Psoas muscle (tissue), 8 donors: ENCODE measurements around the gene GRAMD1B. TPM values are rescaled to one million over a fixed set of nuclear protein-coding genes. Genes with fewer than 3 reads are reported as not detected.

ENCODE experiments used
- ATAC-seq, 4 donors: fragments of 200-7000 bp; cut with Tn5 transposase; one replicate each; pipeline ENCODE4 v1.9.1; 2020; ENCODE audit warnings: moderate library complexity in 3 of 4, mild to moderate bottlenecking in 2 of 4
- DNase-seq, 2 donors: peaks; one replicate each; pipeline ENCODE4 v3.0.0-alpha.2; 2020
- H3K27ac ChIP-seq: fragments of 200-600 bp; one replicate; pipeline ENCODE4 v1.8.0; 2022
- H3K27me3 ChIP-seq, 3 donors: fragments of 200-600 bp in 1 of 3; one replicate each; pipeline versions ENCODE4 v1.6.1 to v1.8.0; 2013 to 2022; ENCODE audit warnings: low read length in 2 of 3, mild to moderate bottlenecking in 2 of 3, moderate library complexity in 1 of 3; ENCODE audit not compliant: insufficient read depth in 3 of 3
- H3K36me3 ChIP-seq, 2 donors: fragments of 200-600 bp in 1 of 2; one replicate each; pipeline versions ENCODE4 v1.6.1 to v1.8.0; 2013 to 2022; ENCODE audit warnings: low read depth in 1 of 2, mild to moderate bottlenecking in 1 of 2, moderate library complexity in 1 of 2; ENCODE audit not compliant: insufficient read depth in 1 of 2
- H3K4me1 ChIP-seq: fragments of 200-600 bp; one replicate; pipeline ENCODE4 v1.8.0; 2022
- H3K4me3 ChIP-seq: fragments of 200-600 bp; one replicate; pipeline ENCODE4 v1.8.0; 2022; ENCODE audit warnings: mild to moderate bottlenecking
- H3K9me3 ChIP-seq: fragments of 200-600 bp; one replicate; pipeline ENCODE4 v1.8.0; 2022
- CTCF ChIP-seq: fragments of 200-600 bp; IDR thresholded peaks from one replicate; pipeline ENCODE4 v1.8.0; 2022; ENCODE audit warnings: antibody characterized with exemption
- WGBS, 3 donors: extraction: QIAGEN DNeasy Blood & Tissue Kit; methylation state at CpG; one replicate each; pipeline versions ENCODE4 v1.1.6 to v1.1.7; 2013; 5-methylcytosine and 5-hydroxymethylcytosine counted together
- intact Hi-C, 2 donors: fragments of 100-400 bp; cut with DNase I; formaldehyde crosslinking; loops; one replicate each; pipeline versions ENCODE4 v1.11.0 to v1.14.2; 2022
- polyA plus RNA-seq, 3 donors: library from polyadenylated mRNA; stranded (reverse); fragments of 200-250 nt; gene quantifications; one replicate each; pipeline ENCODE4 v1.2.3, GENCODE V29; 2013
- total RNA-seq, 4 donors: library from RNA; stranded (reverse); fragmentation: NEBNext Ultra II Directional in 2 of 4; extraction: Animal tissue kit (Norgen Biotek cat#: 25700) in 2 of 4; gene quantifications; one replicate each; pipeline versions ENCODE4 v1.2.1 to v1.2.4, GENCODE V29; 2021 to 2023
- donor health status: healthy with polysubstance abuse.
- donor health status: DM: no; HTN: no; CAD: no; lungs with moderate emphysema.
- donor health status: Bipolar disorder and iron deficiency.
- donor health status: healthy.
- donor health status: DM: yes; HTN: yes; CAD: no.
- donor health status: DM: no; HTN: no; CAD: no.
- donor health status: DM: no; HTN: no; CAD: no.
- donor health status: DM: yes; HTN: yes; CAD: no.

The GRAMD1B gene
- total and polyA plus RNA-seq, 7 donors = 0.67 to 24.0 (median 6.8) TPM

- DNase-seq (no peak), ATAC-seq (no peak)
- H3K27ac ChIP-seq = no peak overlapping the region
- no peak for TF ChIP-seq CTCF
- no peaks in the 10 kb centered on the region for H3K36me3 ChIP-seq
- H3K4me3 ChIP-seq = no peak overlapping the region
- no peaks in the 10 kb centered on the region for H3K27me3 ChIP-seq
- intact Hi-C loops = no loop called here
- no peaks in the 10 kb centered on the region for H3K9me3 ChIP-seq
- 91 to 95% (median 95%) methylated on average over 5 of the region's 5 CpGs for WGBS, 3 donors
- H3K4me1 ChIP-seq = no peaks in the 10 kb centered on the region
These were observed 14.0 kb downstream of the GRAMD1B start for GRCh38 chr11:123443851-123444623.

GRCh38 chr11:123448823-123449222, 18.8 kb downstream of the GRAMD1B start:
- DNase-seq (no peak), ATAC-seq (no peak)
- Histone ChIP-seq H3K9me3 (no peaks in the 10 kb centered on the region), H3K36me3 (no peaks in the 10 kb centered on the region), H3K27me3 (no peaks in the 10 kb centered on the region), H3K27ac (no peak overlapping the region), H3K4me3 (no peak overlapping the region), H3K4me1 (peaks cover 6% of the 10 kb centered on the region)
- TF ChIP-seq CTCF = no peak
- intact Hi-C loops = no loop called here
- WGBS, 3 donors = 69 to 78% (median 76%) methylated on average over 8 of the region's 8 CpGs

- no peak for ATAC-seq
- no peak for TF ChIP-seq CTCF
- no peaks in the 10 kb centered on the region for H3K27me3 ChIP-seq
- H3K4me1 ChIP-seq = peaks cover 6% of the 10 kb centered on the region
- H3K36me3 ChIP-seq = no peaks in the 10 kb centered on the region
- no peak overlapping the region for H3K4me3 ChIP-seq
- no peaks in the 10 kb centered on the region for H3K9me3 ChIP-seq
- intact Hi-C loops = no loop called here
- no peak overlapping the region for H3K27ac ChIP-seq
- no peak for DNase-seq
These were observed 19.4 kb downstream of the GRAMD1B start for GRCh38 chr11:123449436-123449835.

GRCh38 chr11:123450623-123451022, 20.6 kb downstream of the GRAMD1B start:
- no peaks in the 10 kb centered on the region for H3K36me3 ChIP-seq
- no peaks in the 10 kb centered on the region for H3K9me3 ChIP-seq
- TF ChIP-seq CTCF = no peak
- H3K27me3 ChIP-seq = no peaks in the 10 kb centered on the region
- H3K4me1 ChIP-seq = peaks cover 6% of the 10 kb centered on the region
- intact Hi-C loops = no loop called here
- ATAC-seq (peak in 3 of 4 donors; percentile 25 to 50 (median 30)), DNase-seq (no peak)
- no peak overlapping the region for H3K27ac ChIP-seq
- WGBS, 3 donors = 61 to 69% (median 62%) methylated on average over 3 of the region's 3 CpGs
- H3K4me3 ChIP-seq = no peak overlapping the region
